Measurements from ENCODE around the gene NCKAP5L.

Gene NCKAP5L

DNA sequence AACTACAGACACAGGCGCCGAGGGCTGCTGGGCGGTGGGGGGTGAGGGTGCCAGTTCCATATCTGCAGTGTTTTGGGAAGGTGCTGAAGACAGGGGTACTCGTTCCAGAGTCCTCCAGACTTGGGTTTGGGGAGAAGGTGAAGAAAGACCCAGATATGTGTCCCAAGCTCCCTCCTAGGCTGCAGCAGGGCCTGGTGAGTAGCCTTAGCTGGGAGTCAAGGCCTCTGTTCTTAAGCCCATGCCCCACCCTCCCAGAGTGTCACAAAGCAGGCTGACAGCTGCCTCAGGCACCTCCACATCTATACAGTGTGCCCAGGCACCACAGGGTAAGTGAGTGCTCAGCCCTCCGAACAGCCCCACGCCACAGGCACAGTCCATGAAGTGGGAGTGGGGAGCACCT is 4.3 kb downstream of the NCKAP5L start:
- Histone ChIP-seq H3K27me3 (ENCODE audit: insufficient read depth, low read depth) (peaks cover 13% of the 10 kb centered on the region; the same call in 1 of the 2 replicates), H3K27ac (no peak overlapping the region), H3K4me2 (no peak overlapping the region), H2AFZ (ENCODE audit: low read depth) (no peak overlapping the region), H3K36me3 (ENCODE audit: insufficient read depth) (no peaks in the 10 kb centered on the region), H3K4me1 (ENCODE audit: low read depth, poor library complexity, severe bottlenecking) (peaks cover 2% of the 10 kb centered on the region), H3K79me2 (ENCODE audit: insufficient read depth, low read depth) (no peaks in the 10 kb centered on the region), H3K9ac (no peak overlapping the region), H3K4me3 (IDR thresholded peaks at IDR 0.05; ENCODE audit: insufficient read depth, low read depth, low read length) (no peak overlapping the region), H4K20me1 (ENCODE audit: insufficient read depth) (no peaks in the 10 kb centered on the region)
- TF ChIP-seq, protein P1, sequence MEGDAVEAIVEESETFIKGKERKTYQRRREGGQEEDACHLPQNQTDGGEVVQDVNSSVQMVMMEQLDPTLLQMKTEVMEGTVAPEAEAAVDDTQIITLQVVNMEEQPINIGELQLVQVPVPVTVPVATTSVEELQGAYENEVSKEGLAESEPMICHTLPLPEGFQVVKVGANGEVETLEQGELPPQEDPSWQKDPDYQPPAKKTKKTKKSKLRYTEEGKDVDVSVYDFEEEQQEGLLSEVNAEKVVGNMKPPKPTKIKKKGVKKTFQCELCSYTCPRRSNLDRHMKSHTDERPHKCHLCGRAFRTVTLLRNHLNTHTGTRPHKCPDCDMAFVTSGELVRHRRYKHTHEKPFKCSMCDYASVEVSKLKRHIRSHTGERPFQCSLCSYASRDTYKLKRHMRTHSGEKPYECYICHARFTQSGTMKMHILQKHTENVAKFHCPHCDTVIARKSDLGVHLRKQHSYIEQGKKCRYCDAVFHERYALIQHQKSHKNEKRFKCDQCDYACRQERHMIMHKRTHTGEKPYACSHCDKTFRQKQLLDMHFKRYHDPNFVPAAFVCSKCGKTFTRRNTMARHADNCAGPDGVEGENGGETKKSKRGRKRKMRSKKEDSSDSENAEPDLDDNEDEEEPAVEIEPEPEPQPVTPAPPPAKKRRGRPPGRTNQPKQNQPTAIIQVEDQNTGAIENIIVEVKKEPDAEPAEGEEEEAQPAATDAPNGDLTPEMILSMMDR (conservative IDR thresholded peaks at IDR 0.05; ENCODE audit: low read depth, low read length) = no peak

DNA sequence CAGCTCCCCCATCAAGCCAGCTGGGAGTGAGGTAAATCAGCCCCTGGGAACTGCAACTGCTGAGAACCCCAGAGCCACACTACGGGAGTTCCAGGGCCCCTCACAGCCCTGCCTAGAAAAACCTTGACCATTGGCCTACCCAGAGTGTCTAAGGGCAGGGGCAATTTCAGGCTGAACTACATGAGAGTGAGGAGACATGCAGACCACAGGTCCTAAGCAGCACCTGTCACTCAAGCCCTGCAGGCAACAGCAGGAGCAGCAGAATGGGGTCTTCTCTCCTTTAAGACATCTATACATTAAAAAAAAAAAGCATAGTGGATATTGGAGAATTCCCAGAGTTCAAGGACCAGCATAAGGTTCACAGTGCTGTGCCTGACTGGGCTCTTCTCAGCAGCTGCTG is 4.9 kb downstream of the NCKAP5L start:
- Histone ChIP-seq H2AFZ (ENCODE audit: low read depth) (no peak overlapping the region), H3K4me1 (ENCODE audit: low read depth, poor library complexity, severe bottlenecking) (no peaks in the 10 kb centered on the region), H3K9ac (no peak overlapping the region), H3K4me2 (no peak overlapping the region), H4K20me1 (ENCODE audit: insufficient read depth) (no peaks in the 10 kb centered on the region), H3K27ac (no peak overlapping the region), H3K36me3 (ENCODE audit: insufficient read depth) (no peaks in the 10 kb centered on the region), H3K4me3 (IDR thresholded peaks at IDR 0.05; ENCODE audit: insufficient read depth, low read depth, low read length) (no peak overlapping the region), H3K27me3 (ENCODE audit: insufficient read depth, low read depth) (peaks cover 13% of the 10 kb centered on the region; the same call in 1 of the 2 replicates), H3K79me2 (ENCODE audit: insufficient read depth, low read depth) (no peaks in the 10 kb centered on the region)
- TF ChIP-seq, protein P1 (conservative IDR thresholded peaks at IDR 0.05; ENCODE audit: low read depth, low read length) = no peak

DNA sequence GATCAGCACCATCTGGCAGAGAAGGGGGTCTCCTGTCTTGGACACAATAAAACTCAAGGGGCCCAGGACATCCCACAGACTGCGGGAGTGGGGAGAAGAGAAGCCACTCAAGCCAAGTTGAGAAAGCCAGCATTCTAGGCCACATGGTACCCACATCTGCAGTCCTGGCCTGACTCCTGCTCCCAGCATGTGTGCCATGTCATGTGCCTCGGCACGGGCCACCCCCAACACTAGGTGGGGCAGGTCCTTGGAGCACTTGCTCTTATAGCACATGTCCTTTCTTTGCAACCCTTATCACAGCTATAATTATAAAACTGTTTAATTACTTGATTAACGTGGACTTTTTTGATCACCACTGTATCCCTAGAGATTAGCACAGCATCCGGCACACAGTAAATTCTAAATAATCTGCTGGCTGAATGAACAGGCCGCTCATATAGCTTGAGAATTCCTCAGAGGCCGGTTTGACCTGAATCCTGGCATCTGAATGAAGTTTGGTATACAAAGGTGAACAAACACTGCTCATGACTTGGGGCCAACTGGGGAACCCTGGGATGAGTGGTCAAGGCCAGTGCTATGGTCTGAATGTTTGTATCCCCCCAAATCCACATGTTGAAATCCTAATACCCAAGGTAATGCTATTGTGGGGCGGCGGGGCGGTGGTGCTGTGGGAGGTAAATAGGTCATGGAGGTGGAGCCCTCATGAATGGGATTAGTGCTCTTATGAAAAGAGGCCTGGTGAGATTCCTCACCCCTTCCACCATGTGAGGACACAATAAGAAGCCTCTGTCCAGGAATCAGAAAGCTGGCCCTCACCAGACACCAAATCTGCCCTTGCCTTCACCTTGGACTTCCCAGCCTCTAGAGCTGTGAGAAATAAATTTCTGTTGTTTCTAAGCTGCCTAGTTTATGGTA is 6.6 kb downstream of the NCKAP5L start:
- no peaks in the 10 kb centered on the region for H3K36me3 ChIP-seq (ENCODE audit: insufficient read depth)
- H3K27me3 ChIP-seq (ENCODE audit: insufficient read depth, low read depth) = peaks cover 1% of the 10 kb centered on the region; the same call in 1 of the 2 replicates
- H3K27ac ChIP-seq = no peak overlapping the region
- no peak overlapping the region for H3K9ac ChIP-seq
- H4K20me1 ChIP-seq (ENCODE audit: insufficient read depth) = no peaks in the 10 kb centered on the region
- no peak overlapping the region for H2AFZ ChIP-seq (ENCODE audit: low read depth)
- H3K79me2 ChIP-seq (ENCODE audit: insufficient read depth, low read depth) = no peaks in the 10 kb centered on the region
- H3K4me1 ChIP-seq (ENCODE audit: low read depth, poor library complexity, severe bottlenecking) = no peaks in the 10 kb centered on the region
- TF ChIP-seq, protein P1 (conservative IDR thresholded peaks at IDR 0.05; ENCODE audit: low read depth, low read length) = no peak
- no peak overlapping the region for H3K4me3 ChIP-seq (IDR thresholded peaks at IDR 0.05; ENCODE audit: insufficient read depth, low read depth, low read length)
- no peak overlapping the region for H3K4me2 ChIP-seq

DNA sequence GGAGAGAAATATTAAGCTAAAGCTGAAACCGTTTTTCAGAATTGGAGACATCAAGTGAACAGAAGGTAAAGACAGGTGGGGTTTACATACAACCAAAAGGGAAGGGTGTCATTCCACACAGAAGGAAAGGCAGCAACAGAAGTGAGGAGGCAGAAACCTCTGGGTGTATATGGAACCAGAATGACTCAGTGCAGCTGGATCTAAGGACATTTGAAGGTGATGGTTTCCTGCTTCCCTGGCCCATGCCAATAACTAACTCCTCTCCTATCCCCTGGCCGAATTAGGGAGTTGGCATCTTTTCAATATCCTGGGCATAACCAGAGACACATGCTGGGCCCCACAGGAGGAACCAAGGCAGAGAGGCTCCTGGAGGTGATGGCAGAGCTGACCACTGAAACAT is 8.4 kb downstream of the NCKAP5L start:
- Histone ChIP-seq H2AFZ (ENCODE audit: low read depth) (no peak overlapping the region), H3K27me3 (ENCODE audit: insufficient read depth, low read depth) (no peaks in the 10 kb centered on the region), H3K9ac (no peak overlapping the region), H3K4me1 (ENCODE audit: low read depth, poor library complexity, severe bottlenecking) (no peaks in the 10 kb centered on the region), H3K4me2 (no peak overlapping the region), H3K4me3 (IDR thresholded peaks at IDR 0.05; ENCODE audit: insufficient read depth, low read depth, low read length) (no peak overlapping the region), H3K27ac (no peak overlapping the region), H4K20me1 (ENCODE audit: insufficient read depth) (no peaks in the 10 kb centered on the region), H3K36me3 (ENCODE audit: insufficient read depth) (no peaks in the 10 kb centered on the region), H3K79me2 (ENCODE audit: insufficient read depth, low read depth) (no peaks in the 10 kb centered on the region)
- TF ChIP-seq, protein P1 (conservative IDR thresholded peaks at IDR 0.05; ENCODE audit: low read depth, low read length) = no peak

Measured in KMS-11 (cell line).